Glutamatergic neuron (in vitro differentiated cells): Measurements from ENCODE around the gene LIPK. TPM values are rescaled to one million over a fixed set of nuclear protein-coding genes. Genes with fewer than 3 reads are reported as not detected.

Experiments
- DNase-seq: peaks from one replicate; pipeline ENCODE4 v3.0.0; 2022
- H3K27ac Mint-ChIP-seq: one replicate; pipeline ENCODE4 v1.8.0; 2020; ENCODE audit warnings: mild to moderate bottlenecking, mixed read lengths, inconsistent platforms; ENCODE audit not compliant: unreplicated experiment
- H3K27me3 Mint-ChIP-seq: one replicate; pipeline ENCODE4 v1.8.0; 2020; ENCODE audit warnings: mild to moderate bottlenecking, moderate library complexity, mixed read lengths, inconsistent platforms; ENCODE audit not compliant: unreplicated experiment
- H3K36me3 Mint-ChIP-seq: one replicate; pipeline ENCODE4 v1.8.0; 2020; ENCODE audit warnings: mild to moderate bottlenecking, mixed read lengths, inconsistent platforms; ENCODE audit not compliant: unreplicated experiment
- H3K4me1 Mint-ChIP-seq: one replicate; pipeline ENCODE4 v1.8.0; 2020; ENCODE audit warnings: mild to moderate bottlenecking, low read depth, mixed read lengths, inconsistent platforms; ENCODE audit not compliant: unreplicated experiment
- H3K4me3 Mint-ChIP-seq: one replicate; pipeline ENCODE4 v1.8.0; 2020; ENCODE audit warnings: mild to moderate bottlenecking, mixed read lengths, inconsistent platforms; ENCODE audit not compliant: unreplicated experiment
- H3K9me3 Mint-ChIP-seq: one replicate; pipeline ENCODE4 v1.8.0; 2020; ENCODE audit warnings: mild to moderate bottlenecking, moderate library complexity, mixed read lengths, inconsistent platforms; ENCODE audit not compliant: unreplicated experiment
- long read RNA-seq: library from polyadenylated mRNA; unstranded; transcript quantifications from one replicate; pipeline ENCODE4 v2.0.0, GENCODE V29; 2020; ENCODE audit not compliant: unreplicated experiment
- total RNA-seq: library from RNA; stranded (reverse); fragmentation: NEBNext Ultra II Directional; extraction: Animal tissue kit (Norgen Biotek cat#: 25700); gene quantifications from one replicate; pipeline ENCODE4 v1.2.1, GENCODE V29; 2021; ENCODE audit not compliant: unreplicated experiment
- TF ChIP-seq, protein P1 (sequence below): fragments of 200-600 bp; sonication (generic); IDR thresholded peaks from one replicate; pipeline ENCODE4 v1.5.0; 2021; ENCODE audit not compliant: partially characterized antibody, unreplicated experiment

Gene LIPK, protein sequence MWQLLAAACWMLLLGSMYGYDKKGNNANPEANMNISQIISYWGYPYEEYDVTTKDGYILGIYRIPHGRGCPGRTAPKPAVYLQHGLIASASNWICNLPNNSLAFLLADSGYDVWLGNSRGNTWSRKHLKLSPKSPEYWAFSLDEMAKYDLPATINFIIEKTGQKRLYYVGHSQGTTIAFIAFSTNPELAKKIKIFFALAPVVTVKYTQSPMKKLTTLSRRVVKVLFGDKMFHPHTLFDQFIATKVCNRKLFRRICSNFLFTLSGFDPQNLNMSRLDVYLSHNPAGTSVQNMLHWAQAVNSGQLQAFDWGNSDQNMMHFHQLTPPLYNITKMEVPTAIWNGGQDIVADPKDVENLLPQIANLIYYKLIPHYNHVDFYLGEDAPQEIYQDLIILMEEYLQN
- not detected for total RNA-seq
- long read RNA-seq = 0 reads

DNA sequence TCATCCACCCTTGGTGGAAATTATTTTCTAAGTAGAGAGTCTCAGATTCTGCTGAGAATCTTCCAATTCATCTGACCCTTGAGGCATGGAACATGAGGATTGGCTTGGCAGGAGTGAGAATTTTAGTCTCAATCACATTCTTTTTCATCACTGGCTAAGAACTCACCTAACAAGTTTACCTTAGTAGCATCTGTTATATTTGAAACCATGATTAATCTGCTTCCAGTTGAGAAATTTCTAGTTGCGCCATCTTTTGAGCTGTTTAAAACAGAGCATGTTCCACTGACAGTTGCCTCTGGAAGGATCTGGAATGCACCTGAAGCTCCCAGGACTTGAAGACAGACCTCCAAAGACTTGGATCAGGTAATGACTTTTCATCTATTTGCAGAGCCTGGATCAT, at the start of gene LIPK:
LIPK (plus strand) TSS at position 292 of the 400 bp plus-strand sequence. CDS start 18,295 bp downstream, outside the sequence.
- TF ChIP-seq, protein P1, sequence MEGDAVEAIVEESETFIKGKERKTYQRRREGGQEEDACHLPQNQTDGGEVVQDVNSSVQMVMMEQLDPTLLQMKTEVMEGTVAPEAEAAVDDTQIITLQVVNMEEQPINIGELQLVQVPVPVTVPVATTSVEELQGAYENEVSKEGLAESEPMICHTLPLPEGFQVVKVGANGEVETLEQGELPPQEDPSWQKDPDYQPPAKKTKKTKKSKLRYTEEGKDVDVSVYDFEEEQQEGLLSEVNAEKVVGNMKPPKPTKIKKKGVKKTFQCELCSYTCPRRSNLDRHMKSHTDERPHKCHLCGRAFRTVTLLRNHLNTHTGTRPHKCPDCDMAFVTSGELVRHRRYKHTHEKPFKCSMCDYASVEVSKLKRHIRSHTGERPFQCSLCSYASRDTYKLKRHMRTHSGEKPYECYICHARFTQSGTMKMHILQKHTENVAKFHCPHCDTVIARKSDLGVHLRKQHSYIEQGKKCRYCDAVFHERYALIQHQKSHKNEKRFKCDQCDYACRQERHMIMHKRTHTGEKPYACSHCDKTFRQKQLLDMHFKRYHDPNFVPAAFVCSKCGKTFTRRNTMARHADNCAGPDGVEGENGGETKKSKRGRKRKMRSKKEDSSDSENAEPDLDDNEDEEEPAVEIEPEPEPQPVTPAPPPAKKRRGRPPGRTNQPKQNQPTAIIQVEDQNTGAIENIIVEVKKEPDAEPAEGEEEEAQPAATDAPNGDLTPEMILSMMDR = no peak
- Mint-ChIP-seq H3K27me3 (peaks cover 7% of the 10 kb centered on the region), H3K36me3 (no peaks in the 10 kb centered on the region), H3K9me3 (no peaks in the 10 kb centered on the region), H3K27ac (no peak within 1 kb of the TSS), H3K4me3 (no peak within 1 kb of the TSS), H3K4me1 (no peaks in the 10 kb centered on the region)
- no peak for DNase-seq

DNA sequence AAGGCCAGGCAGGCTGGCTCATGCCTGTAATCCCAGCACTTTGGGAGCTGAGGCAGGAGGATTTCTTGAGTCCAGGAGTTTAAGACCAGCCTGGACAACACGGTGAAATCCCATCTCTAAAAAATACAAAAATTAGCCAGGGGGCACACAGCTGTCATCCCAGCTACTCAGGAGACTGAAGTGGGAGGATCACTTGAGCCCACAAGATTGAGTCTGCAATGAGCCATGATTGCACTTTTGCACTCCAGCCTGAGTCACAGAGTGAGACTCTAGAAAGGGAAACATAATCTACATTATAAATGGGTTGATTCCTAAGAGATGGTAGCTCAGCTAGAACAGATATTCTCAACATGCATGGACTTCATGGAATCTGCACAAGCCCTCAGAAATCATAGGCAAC, 48.1 kb upstream of the LIPK start:
- peaks cover 6% of the 10 kb centered on the region for H3K4me1 Mint-ChIP-seq
- no peaks in the 10 kb centered on the region for H3K27me3 Mint-ChIP-seq
- TF ChIP-seq, protein P1 = no peak
- no peak overlapping the region for H3K4me3 Mint-ChIP-seq
- no peaks in the 10 kb centered on the region for H3K36me3 Mint-ChIP-seq
- no peak for DNase-seq
- no peaks in the 10 kb centered on the region for H3K9me3 Mint-ChIP-seq
- H3K27ac Mint-ChIP-seq = no peak overlapping the region

DNA sequence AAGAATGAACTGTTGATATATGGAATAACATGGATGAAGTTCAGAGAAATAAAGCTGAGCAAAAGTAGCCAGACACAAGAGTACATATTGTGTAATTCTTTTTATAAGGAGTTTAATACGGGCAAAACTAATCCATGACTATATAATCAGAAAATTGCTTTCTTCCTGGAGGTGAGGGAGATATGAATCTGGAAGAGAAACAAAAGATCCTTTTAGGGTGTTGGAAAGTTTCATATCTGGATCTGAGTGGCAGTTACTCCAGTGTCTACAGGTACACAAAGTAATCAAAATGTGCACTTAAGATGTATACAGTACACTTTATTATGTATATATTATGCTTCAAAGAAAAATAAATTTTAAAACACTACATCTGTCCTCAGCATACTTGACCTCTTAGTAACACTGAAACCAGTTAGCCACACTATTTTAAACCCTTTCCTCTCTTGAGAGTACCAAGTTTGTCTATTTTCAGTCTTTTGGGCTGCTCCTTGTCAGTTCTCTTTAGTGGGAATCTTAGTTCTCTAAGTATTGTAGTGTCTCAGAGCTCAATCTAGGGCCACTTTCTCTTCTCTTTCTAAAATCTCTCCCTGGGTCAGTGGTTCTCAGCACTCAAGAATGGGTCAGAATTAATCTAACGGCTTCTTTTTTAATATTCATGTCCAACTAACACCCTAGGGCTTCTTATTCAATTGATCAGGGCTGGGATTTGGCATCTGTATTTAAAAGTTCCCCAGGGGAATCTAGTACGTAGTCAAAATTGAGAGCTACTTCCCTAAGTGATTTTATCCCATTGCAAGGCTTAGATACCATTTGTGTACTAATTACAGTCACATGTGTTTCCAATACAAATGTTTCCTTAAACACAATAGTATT, 46.1 kb upstream of the LIPK start:
- Mint-ChIP-seq H3K27ac (no peak overlapping the region), H3K36me3 (no peaks in the 10 kb centered on the region), H3K4me1 (peaks cover 6% of the 10 kb centered on the region), H3K9me3 (no peaks in the 10 kb centered on the region), H3K4me3 (no peak overlapping the region), H3K27me3 (no peaks in the 10 kb centered on the region)
- no peak for DNase-seq
- TF ChIP-seq, protein P1 = no peak

DNA sequence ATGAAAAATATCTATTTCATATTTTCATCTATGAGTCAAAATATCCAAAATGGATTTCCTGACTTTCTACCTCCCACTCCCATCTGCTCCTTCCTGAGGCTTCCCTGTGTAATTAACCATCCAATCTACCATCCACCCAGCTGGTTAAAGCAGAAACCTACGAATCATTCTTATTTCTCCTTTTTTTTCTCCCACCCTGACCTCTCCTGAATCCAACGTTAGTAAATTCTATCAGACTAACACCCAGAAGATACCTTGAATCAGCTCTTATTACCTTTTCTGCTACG, 45.5 kb upstream of the LIPK start:
- DNase-seq = no peak
- Mint-ChIP-seq H3K27ac (no peak overlapping the region), H3K36me3 (no peaks in the 10 kb centered on the region), H3K27me3 (no peaks in the 10 kb centered on the region), H3K9me3 (no peaks in the 10 kb centered on the region), H3K4me3 (no peak overlapping the region), H3K4me1 (peaks cover 6% of the 10 kb centered on the region)
- TF ChIP-seq, protein P1 = no peak

DNA sequence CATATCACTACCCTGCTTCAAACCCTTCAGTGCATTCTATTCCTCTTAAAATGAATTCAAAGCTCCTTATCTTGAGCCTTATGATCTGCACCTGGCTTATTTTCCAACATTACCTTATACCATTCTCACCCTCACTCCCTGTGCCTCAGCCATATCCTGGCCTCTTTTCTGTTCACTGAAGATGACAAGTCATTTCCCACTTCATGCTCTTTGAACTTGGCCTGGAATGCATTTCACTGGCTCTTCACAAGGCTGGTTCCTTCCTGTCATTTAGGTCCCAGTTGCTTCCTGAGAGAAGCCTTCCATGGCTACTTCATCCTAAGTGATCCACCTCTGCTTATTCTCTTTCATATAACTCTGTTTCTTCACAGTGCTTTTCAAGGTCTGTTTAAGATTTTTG, 45.0 kb upstream of the LIPK start:
- H3K36me3 Mint-ChIP-seq = no peaks in the 10 kb centered on the region
- H3K27ac Mint-ChIP-seq = no peak overlapping the region
- TF ChIP-seq, protein P1 = no peak
- no peak overlapping the region for H3K4me3 Mint-ChIP-seq
- no peak for DNase-seq
- no peaks in the 10 kb centered on the region for H3K27me3 Mint-ChIP-seq
- H3K4me1 Mint-ChIP-seq = peaks cover 6% of the 10 kb centered on the region
- H3K9me3 Mint-ChIP-seq = no peaks in the 10 kb centered on the region
